Ishikawa (cell line): ENCODE results near the gene CRYBB1.

Experiments
- CEBPB ChIP-seq: IDR thresholded peaks from 2 replicates; pipeline ENCODE4 v1.6.1; 2012
- CREB1 ChIP-seq: IDR thresholded peaks from 2 replicates; pipeline ENCODE4 v1.6.1; 2012; ENCODE audit warnings: low read depth
- EGR1 ChIP-seq: IDR thresholded peaks from 2 replicates; pipeline ENCODE4 v1.6.1; 2012
- EP300 ChIP-seq: IDR thresholded peaks from 2 replicates; pipeline ENCODE4 v1.6.1; 2012; ENCODE audit warnings: borderline replicate concordance
- FOXM1 ChIP-seq: IDR thresholded peaks from 2 replicates; pipeline ENCODE4 v1.6.1; 2012; ENCODE audit warnings: low read depth, borderline replicate concordance
- NFIC ChIP-seq: IDR thresholded peaks from 2 replicates; pipeline ENCODE4 v1.6.1; 2012
- RAD21 ChIP-seq: IDR thresholded peaks from 2 replicates; pipeline ENCODE4 v1.6.1; 2012; ENCODE audit warnings: low read depth
- TAF1 ChIP-seq: IDR thresholded peaks from 2 replicates; pipeline ENCODE4 v1.6.1; 2012; ENCODE audit warnings: low read depth, mild to moderate bottlenecking
- TCF12 ChIP-seq: IDR thresholded peaks from 2 replicates; pipeline ENCODE4 v1.6.1; 2012; ENCODE audit warnings: low read depth
- TEAD4 ChIP-seq: IDR thresholded peaks from 2 replicates; pipeline ENCODE4 v1.6.1; 2012
- YY1 ChIP-seq: IDR thresholded peaks from 2 replicates; pipeline ENCODE4 v1.6.1; 2012; ENCODE audit warnings: low read depth
- ZBTB7A ChIP-seq: IDR thresholded peaks from 2 replicates; pipeline ENCODE4 v1.6.1; 2012; ENCODE audit warnings: low read depth
- TF ChIP-seq, protein P1 (sequence below): IDR thresholded peaks from 2 replicates; pipeline ENCODE4 v1.6.1; 2012
- TF ChIP-seq, protein P2 (sequence below): IDR thresholded peaks from 2 replicates; pipeline ENCODE4 v1.6.1; 2012
- TF ChIP-seq, protein P3 (sequence below): IDR thresholded peaks from 2 replicates; pipeline ENCODE4 v1.6.1; 2012; ENCODE audit warnings: low read depth, mild to moderate bottlenecking

The CRYBB1 gene

DNA sequence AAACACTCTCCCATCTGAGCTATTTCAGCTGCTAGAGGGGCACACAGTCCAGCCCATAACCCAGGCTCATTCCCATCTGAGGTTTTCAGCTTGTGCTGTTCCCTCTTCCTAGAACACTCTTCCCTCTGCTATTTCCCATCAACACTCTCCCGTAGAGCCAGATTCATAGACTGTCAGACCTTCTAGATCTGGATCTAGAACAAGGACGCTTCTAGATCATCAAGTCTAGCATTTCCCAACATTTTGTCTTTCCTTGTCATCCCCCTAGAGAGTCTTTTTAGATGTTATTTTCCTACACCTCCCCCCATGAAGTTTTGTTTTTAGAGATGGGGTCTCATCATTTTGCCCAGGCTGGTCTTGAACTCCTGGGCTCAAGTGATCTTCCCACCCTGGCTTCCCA, 17.3 kb upstream of the CRYBB1 start:
- TF ChIP-seq RAD21 (no peak), FOXM1 (no peak), ZBTB7A (no peak), EP300 (no peak), CEBPB (no peak), TAF1 (no peak), EGR1 (no peak), CREB1 (no peak), YY1 (no peak), TEAD4 (no peak), NFIC (no peak)
- TF ChIP-seq, protein P1, sequence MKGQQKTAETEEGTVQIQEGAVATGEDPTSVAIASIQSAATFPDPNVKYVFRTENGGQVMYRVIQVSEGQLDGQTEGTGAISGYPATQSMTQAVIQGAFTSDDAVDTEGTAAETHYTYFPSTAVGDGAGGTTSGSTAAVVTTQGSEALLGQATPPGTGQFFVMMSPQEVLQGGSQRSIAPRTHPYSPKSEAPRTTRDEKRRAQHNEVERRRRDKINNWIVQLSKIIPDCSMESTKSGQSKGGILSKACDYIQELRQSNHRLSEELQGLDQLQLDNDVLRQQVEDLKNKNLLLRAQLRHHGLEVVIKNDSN: no peak
- TF ChIP-seq, protein P2, sequence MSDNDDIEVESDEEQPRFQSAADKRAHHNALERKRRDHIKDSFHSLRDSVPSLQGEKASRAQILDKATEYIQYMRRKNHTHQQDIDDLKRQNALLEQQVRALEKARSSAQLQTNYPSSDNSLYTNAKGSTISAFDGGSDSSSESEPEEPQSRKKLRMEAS: no peak
- TF ChIP-seq, protein P3, sequence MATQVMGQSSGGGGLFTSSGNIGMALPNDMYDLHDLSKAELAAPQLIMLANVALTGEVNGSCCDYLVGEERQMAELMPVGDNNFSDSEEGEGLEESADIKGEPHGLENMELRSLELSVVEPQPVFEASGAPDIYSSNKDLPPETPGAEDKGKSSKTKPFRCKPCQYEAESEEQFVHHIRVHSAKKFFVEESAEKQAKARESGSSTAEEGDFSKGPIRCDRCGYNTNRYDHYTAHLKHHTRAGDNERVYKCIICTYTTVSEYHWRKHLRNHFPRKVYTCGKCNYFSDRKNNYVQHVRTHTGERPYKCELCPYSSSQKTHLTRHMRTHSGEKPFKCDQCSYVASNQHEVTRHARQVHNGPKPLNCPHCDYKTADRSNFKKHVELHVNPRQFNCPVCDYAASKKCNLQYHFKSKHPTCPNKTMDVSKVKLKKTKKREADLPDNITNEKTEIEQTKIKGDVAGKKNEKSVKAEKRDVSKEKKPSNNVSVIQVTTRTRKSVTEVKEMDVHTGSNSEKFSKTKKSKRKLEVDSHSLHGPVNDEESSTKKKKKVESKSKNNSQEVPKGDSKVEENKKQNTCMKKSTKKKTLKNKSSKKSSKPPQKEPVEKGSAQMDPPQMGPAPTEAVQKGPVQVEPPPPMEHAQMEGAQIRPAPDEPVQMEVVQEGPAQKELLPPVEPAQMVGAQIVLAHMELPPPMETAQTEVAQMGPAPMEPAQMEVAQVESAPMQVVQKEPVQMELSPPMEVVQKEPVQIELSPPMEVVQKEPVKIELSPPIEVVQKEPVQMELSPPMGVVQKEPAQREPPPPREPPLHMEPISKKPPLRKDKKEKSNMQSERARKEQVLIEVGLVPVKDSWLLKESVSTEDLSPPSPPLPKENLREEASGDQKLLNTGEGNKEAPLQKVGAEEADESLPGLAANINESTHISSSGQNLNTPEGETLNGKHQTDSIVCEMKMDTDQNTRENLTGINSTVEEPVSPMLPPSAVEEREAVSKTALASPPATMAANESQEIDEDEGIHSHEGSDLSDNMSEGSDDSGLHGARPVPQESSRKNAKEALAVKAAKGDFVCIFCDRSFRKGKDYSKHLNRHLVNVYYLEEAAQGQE: no peak

- TF ChIP-seq NFIC (no peak), EP300 (no peak), TEAD4 (no peak), YY1 (no peak), TCF12 (no peak), RAD21 (no peak)
Measured at GRCh38 chr22:26634189-26634588, 16.4 kb upstream of the CRYBB1 start.

GRCh38 chr22:26632422-26633155, 14.8 kb upstream of the CRYBB1 start:
- TF ChIP-seq, protein P2: no peak
- TF ChIP-seq TCF12 (no peak), CREB1 (no peak), EGR1 (no peak), NFIC (no peak), ZBTB7A (no peak), EP300 (no peak), FOXM1 (no peak), YY1 (no peak), TAF1 (no peak), RAD21 (no peak)
- TF ChIP-seq, protein P1: no peak
- TF ChIP-seq, protein P3: no peak

DNA sequence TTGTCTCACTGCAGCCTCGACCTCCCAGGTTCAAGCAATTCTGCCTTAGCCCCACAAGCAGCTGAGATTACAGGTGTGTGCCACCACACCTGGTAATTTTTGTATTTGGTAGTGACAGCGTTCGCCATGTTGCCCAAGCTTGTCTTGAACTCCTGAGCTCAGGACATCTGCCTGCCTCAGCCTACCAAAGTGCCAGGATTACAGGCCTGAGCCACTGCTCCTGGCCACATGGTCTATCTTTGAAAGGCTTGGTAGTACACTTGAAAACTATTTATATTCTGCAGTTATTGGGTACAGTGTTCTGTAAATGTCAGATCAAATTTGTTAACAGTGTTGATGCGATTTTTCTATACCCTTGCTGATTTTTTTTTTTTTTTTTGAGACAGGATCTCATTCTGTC, 13.5 kb upstream of the CRYBB1 start:
- TF ChIP-seq TCF12: no peak

GRCh38 chr22:26629988-26630761, 12.3 kb upstream of the CRYBB1 start:
- TF ChIP-seq, protein P3: no peak
- TF ChIP-seq EP300: no peak
- TF ChIP-seq RAD21: no peak
- no peak for TF ChIP-seq ZBTB7A
- TF ChIP-seq TAF1: no peak
